WERI-Rb-1 (cell line): Measurements from ENCODE around the gene PPIL1.

Experiments used
- DNase-seq: peaks from one replicate; pipeline ENCODE4 v3.0.0-alpha.2; 2020
- H3K27ac ChIP-seq: fragments of 250-450 bp; sonication (Bioruptor Pico); 2 replicates; pipeline ENCODE4 v1.5.1; 2020; ENCODE audit warnings: mild to moderate bottlenecking, moderate library complexity
- H3K27me3 ChIP-seq: fragments of 250-450 bp; sonication (Bioruptor Pico); 2 replicates; pipeline ENCODE4 v1.5.1; 2021; ENCODE audit warnings: mild to moderate bottlenecking, low read depth, moderate library complexity; ENCODE audit not compliant: insufficient read depth, severe bottlenecking
- H3K36me3 ChIP-seq: fragments of 250-450 bp; sonication (Bioruptor Pico); 2 replicates; pipeline ENCODE4 v1.5.1; 2020; ENCODE audit warnings: mild to moderate bottlenecking, moderate library complexity
- H3K4me3 ChIP-seq: 2 replicates; pipeline ENCODE4 v1.5.1; 2011; ENCODE audit warnings: low read depth, mild to moderate bottlenecking, control low read depth, low read length
- H3K9me3 ChIP-seq: fragments of 250-450 bp; sonication (Bioruptor Pico); 2 replicates; pipeline ENCODE4 v1.5.1; 2021; ENCODE audit warnings: mild to moderate bottlenecking, moderate library complexity; ENCODE audit not compliant: severe bottlenecking
- TF ChIP-seq, protein P1 (sequence below): IDR thresholded peaks from 2 replicates; pipeline ENCODE4 v1.5.1; 2011; ENCODE audit warnings: low read depth, mild to moderate bottlenecking, control low read depth, inconsistent platforms, low read length

PPIL1 gene

GRCh38 chr6:36839749-36840431 lies 34.7 kb downstream of the PPIL1 start:
- peaks cover 5% of the 10 kb centered on the region for H3K27me3 ChIP-seq
- TF ChIP-seq, protein P1, sequence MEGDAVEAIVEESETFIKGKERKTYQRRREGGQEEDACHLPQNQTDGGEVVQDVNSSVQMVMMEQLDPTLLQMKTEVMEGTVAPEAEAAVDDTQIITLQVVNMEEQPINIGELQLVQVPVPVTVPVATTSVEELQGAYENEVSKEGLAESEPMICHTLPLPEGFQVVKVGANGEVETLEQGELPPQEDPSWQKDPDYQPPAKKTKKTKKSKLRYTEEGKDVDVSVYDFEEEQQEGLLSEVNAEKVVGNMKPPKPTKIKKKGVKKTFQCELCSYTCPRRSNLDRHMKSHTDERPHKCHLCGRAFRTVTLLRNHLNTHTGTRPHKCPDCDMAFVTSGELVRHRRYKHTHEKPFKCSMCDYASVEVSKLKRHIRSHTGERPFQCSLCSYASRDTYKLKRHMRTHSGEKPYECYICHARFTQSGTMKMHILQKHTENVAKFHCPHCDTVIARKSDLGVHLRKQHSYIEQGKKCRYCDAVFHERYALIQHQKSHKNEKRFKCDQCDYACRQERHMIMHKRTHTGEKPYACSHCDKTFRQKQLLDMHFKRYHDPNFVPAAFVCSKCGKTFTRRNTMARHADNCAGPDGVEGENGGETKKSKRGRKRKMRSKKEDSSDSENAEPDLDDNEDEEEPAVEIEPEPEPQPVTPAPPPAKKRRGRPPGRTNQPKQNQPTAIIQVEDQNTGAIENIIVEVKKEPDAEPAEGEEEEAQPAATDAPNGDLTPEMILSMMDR, result peak; percentile 52
- no peak overlapping the region for H3K27ac ChIP-seq
- DNase-seq, result peak; percentile 75
- peak overlapping the region; percentile 50 for H3K4me3 ChIP-seq
- H3K9me3 ChIP-seq, result no peaks in the 10 kb centered on the region
- H3K36me3 ChIP-seq, result no peaks in the 10 kb centered on the region

DNA sequence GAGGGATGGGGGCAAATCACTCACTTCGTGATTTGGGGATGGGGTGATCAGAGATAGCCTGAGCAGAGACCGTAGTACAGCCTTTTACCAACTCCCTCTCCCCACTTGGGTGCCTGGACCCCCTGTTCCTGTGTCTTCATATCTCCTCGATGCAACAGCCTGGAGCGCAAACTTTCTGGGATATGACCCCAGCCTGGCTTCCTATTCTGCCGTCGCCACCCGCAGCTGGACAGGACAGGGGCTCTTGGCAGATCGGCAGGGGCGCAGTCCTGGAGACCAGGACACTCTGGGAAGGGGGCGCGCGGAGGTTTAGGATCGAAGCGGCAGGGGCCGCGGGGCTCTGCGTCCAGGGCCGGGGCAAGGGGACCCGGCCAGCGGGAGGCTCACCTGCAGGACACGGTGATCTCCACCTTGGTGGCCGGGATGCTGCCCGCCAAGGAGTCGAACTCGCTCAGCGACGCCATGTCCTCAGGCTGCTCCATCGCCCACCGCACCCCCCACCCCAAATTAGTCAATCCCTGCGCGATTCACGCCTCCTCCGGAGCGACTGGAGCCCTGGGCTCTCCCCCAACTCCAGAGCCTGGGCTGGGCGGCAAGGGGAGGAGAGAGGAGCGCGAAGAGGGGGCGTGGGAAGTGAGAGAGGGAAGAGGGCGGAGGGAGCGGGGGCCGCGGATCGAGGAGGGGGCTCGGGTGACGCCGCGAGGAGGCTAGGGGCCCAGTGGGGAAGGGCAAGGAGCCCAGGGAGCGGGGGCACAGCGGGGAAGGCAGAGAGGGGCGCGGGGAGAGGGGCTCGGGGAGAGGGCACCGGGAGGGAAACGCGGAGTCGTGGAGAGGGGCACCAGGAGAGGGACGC lies 35.5 kb downstream of the PPIL1 start, which contains the start of gene CPNE5:
Gene CPNE5, minus strand, starts transcription at position 549 of the 853 bp plus-strand sequence. Its CDS starts 67 bp downstream, at position 482.
- Histone ChIP-seq H3K27me3 (peaks cover 5% of the 10 kb centered on the region), H3K27ac (no peak within 1 kb of the TSS), H3K36me3 (no peaks in the 10 kb centered on the region), H3K4me3 (peak within 1 kb of the TSS; percentile 50), H3K9me3 (no peaks in the 10 kb centered on the region)
- peak; percentile 58 for DNase-seq
- TF ChIP-seq, protein P1, result no peak

DNA sequence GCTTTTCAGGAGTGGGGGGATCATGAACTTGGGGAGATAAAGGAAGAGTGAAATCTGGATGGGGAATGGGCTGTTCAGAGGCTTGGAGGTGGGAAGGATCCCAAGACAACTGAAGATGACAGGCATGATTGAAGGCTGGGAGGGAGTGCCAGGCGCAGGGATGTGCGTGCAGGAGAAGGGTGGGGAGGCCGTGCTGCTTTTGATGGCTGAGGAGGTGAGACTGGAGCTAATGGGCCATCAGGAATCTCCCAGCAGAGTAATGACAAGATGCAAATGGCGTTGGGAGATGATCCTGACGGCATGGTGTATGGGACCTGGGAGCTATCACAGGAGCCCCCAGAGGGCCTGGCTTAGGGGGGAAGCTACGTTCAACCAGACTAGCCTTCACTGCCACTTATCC lies 36.9 kb downstream of the PPIL1 start:
- no peak overlapping the region for H3K27ac ChIP-seq
- H3K27me3 ChIP-seq, result peaks cover 5% of the 10 kb centered on the region
- DNase-seq, result no peak
- peaks cover 9% of the 10 kb centered on the region for H3K9me3 ChIP-seq
- H3K4me3 ChIP-seq, result no peak overlapping the region
- H3K36me3 ChIP-seq, result no peaks in the 10 kb centered on the region
- TF ChIP-seq, protein P1, result no peak

DNA sequence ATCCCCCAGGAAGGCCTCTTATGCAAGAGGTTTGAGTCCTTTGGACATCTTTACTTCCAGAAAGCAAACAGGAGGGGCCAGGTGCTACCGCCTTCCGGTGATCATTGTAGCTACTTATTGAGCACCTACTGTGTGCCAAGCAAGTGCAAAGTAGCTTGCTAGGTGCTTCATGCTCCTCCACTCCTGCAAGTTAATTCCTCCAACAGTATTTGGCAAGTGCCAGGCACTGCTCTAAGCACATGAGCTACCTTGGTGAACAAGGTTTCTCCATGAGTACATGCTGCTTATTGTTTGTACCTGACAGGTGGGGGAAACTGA lies 37.6 kb downstream of the PPIL1 start:
- Histone ChIP-seq H3K27me3 (peaks cover 5% of the 10 kb centered on the region), H3K9me3 (peaks cover 14% of the 10 kb centered on the region)
- TF ChIP-seq, protein P1, result no peak

GRCh38 chr6:36836111-36837021 lies 38.2 kb downstream of the PPIL1 start:
- no peak for DNase-seq
- Histone ChIP-seq H3K27me3 (peaks cover 5% of the 10 kb centered on the region), H3K9me3 (peaks cover 14% of the 10 kb centered on the region), H3K4me3 (no peak overlapping the region), H3K36me3 (no peaks in the 10 kb centered on the region), H3K27ac (no peak overlapping the region)
- TF ChIP-seq, protein P1, result peak; percentile 45

More for the DNA sequence above, 37.6 kb downstream of the PPIL1 start:
- DNase-seq, result no peak
- H3K36me3 ChIP-seq, result no peaks in the 10 kb centered on the region
- H3K4me3 ChIP-seq, result no peak overlapping the region
- H3K27ac ChIP-seq, result no peak overlapping the region
